H1 (cell line): ENCODE data around the gene TMEM51. TPM values are rescaled to one million over a fixed set of nuclear protein-coding genes. Genes with fewer than 3 reads are reported as not detected.

Experiments used
- CBX5 ChIP-seq: fragments of 300-800, 300-1000 bp; sonication (generic); IDR thresholded peaks from 2 replicates; pipeline ENCODE4 v1.7.1; 2016; ENCODE audit warnings: antibody characterized with exemption, low read length, low read depth
- CHD7 ChIP-seq: fragments of 300-600 bp; sonication (generic); IDR thresholded peaks from 2 replicates; pipeline ENCODE4 v1.7.1; 2012; ENCODE audit warnings: low read length, moderate library complexity, mild to moderate bottlenecking, inconsistent platforms; ENCODE audit not compliant: insufficient replicate concordance
- KDM4A ChIP-seq: IDR thresholded peaks from one replicate; pipeline ENCODE4 v1.7.1; 2012; ENCODE audit warnings: low read depth, mild to moderate bottlenecking, moderate library complexity, low read length, inconsistent platforms; ENCODE audit not compliant: severe bottlenecking
- polyA plus RNA-seq, 7 experiments: library from polyadenylated mRNA; depleted of rRNA in 3 of 7; stranded (reverse) in 5 of 7; unstranded in 2 of 7; fragments of >200 nt in 5 of 7; fragments of 200-250 nt in 2 of 7; gene quantifications; 1 replicate in 5 of 7; 2 replicates in 1 of 7; 4 replicates in 1 of 7; pipeline versions ENCODE4 v1.2.1 to v1.2.3, GENCODE V29; 2011 to 2013; ENCODE audit warnings: missing spikeins in 2 of 7, mixed read lengths in 2 of 7
- total RNA-seq: library from RNA; stranded (reverse); fragmentation: NEBNext Ultra II Directional; extraction: Animal tissue kit (Norgen Biotek cat#: 25700); gene quantifications from 2 replicates; pipeline ENCODE4 v1.2.1, GENCODE V29; 2021

Gene TMEM51
- total and polyA plus RNA-seq, 2 of the 8 experiments (the other 6 are each of a cell fraction or from before 2014, with no cell fraction given), result 9.9 to 10.7 TPM

GRCh38 chr1:15245593-15246360, 92.2 kb downstream of the TMEM51 start (continued):
- no peak for TF ChIP-seq CHD7
- no peak for TF ChIP-seq KDM4A
- no peak for TF ChIP-seq CBX5
